Measurements from ENCODE around the gene ADAM17.
"Not testable (repeated sequence)": the region's sequence is repeated elsewhere in the genome, so short reads cannot be mapped to it uniquely, and the experiment has no call there.

Gene ADAM17

GRCh38 chr2:9565436-9566153 is 10.0 kb upstream of the ADAM17 start:
- DNase-seq (ENCODE audit: low read depth in 3 of 3): no peak

GRCh38 chr2:9560628-9561027 is 5.0 kb upstream of the ADAM17 start:
- no peak for DNase-seq (ENCODE audit: low read depth in 3 of 3)

DNA sequence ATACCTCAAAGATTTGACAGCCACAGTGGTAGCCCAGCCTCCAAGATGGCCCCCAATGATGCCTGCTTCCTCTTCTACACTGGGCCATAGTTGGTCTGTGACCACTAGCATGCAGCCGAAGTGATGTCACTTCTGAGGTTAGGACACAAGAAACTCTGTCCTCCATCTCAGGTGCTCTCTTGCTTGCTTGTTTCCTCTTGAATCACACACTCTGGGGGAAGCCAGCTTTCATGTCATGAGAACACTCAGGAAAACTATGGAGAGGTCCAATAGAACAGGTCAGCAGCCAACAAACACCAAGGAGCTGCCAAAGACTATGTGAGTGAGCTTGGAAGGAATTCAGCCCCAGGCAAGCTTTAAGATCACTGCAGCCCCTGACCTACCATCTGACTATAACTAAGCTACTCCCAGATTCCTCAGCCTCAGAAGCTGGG is 3.3 kb upstream of the ADAM17 start:
- no peak for DNase-seq (ENCODE audit: low read depth in 3 of 3)

DNA sequence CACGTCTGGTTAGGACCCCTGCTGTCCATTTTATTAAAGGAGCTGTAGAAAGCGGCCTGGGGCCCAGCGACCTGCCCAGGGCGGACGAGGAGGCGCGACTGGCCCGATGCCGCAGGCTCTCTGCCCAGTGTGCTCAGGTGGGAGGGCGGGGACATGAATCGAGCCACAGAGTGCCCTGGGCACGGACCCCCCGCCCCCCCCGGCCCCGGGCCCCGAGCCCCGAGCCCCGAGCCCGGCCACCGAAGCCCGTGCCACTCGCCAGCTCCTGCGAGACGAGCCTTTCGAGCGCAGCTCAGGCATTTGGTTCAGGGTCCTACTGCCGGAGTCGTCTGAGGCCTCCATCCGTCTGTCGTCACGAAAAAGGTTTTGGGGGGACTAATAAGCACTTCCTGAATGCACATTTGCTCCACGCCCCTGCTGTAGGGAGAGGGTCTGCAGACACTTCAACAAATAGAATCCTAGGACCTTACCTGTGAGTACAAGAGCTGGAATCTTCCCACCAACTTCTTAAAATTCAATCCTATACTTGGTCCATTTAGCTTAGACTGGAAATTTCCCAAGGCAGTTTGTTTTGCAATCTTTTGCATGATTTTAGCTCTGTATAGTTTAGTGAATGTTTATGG is 602 bp upstream of the ADAM17 start:
- no peak for DNase-seq (ENCODE audit: low read depth in 3 of 3)

- DNase-seq (ENCODE audit: low read depth in 3 of 3): no peak
Measured at GRCh38 chr2:9554921-9555296, 721 bp downstream of the ADAM17 start.

- no peak for DNase-seq (ENCODE audit: low read depth in 3 of 3)
Measured at GRCh38 chr2:9552219-9553178, 3.1 kb downstream of the ADAM17 start.

GRCh38 chr2:9550859-9551391 is 4.7 kb downstream of the ADAM17 start:
- not testable (repeated sequence) for DNase-seq (ENCODE audit: low read depth in 3 of 3)

- DNase-seq (ENCODE audit: low read depth in 3 of 3): no peak
Measured at GRCh38 chr2:9549420-9549819, 6.2 kb downstream of the ADAM17 start.

- DNase-seq (ENCODE audit: low read depth in 3 of 3): no peak
Measured at GRCh38 chr2:9548506-9548905, 7.1 kb downstream of the ADAM17 start.

DNA sequence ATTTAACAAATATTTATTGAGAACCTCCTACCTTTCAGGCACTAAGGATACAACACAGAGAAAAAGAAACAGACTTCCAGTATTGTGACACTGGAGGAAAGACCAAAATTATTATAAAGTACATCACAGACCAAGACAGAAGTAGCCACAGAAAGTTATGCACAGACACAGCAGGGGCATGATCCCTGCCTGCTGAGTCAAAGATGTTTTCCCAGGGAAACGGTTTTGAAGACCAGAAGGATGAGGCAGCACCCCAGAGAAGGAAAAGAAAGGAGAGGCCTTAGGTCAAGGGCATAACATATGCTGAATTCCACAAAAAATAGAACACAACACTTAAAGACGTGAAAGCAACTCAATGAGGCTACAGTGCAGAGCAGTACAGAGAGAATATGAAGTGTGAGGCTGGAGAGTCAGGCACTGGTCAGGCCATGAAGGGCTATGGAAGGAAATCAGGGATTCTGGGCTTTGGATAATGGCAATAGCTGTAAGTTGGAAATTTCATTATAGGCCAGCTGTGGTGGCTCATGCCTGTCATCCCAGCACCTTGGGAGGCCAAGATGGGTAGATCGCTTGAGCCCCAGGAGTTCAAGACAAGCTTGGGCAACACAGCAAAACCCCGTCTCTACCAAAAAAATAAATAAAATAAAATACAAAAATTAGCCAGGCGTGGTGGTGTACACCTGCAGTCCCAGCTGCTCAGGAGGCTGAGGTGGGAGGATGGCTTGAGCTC is 8.2 kb downstream of the ADAM17 start:
- DNase-seq (ENCODE audit: low read depth in 3 of 3): no peak

GRCh38 chr2:9545502-9545901 is 10.1 kb downstream of the ADAM17 start:
- DNase-seq (ENCODE audit: low read depth in 3 of 3): no peak

DNA sequence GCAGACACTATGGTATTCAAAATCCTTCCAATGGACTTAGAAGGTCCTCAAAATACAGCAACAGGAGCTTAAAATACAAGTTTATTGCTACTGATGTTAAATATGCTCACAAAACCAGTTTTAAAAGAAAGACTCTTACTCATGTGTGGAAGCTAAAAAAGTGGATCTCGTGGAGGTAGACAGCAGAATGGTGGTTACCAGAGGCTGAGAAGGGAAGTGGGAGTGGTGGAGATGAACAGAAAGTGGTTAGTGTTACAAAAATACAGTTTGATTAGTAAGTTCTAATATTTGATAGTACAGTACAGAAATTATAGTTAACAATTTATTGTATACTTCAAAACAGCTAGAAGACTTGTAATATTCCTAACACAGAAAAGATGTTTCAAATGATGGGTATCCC is 12.1 kb downstream of the ADAM17 start:
- DNase-seq (ENCODE audit: low read depth in 3 of 3): no peak

DNA sequence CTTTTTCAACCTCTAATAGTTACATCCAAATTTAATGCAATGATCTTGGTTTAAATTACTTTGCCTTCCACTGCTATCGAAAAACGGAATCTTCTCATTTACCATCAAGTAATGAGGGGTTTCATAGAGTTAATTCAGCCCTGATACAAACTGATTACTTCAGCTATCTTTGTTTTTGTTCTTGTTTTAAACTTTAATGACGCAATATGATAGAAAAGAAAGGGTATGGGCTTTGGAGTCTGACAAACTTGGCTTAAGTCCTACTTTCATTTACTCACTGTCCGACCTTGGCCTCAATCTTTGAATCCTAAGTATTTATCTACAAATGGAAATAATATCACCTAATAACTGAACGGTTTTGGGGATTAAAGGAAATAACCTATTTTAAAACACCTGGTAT is 16.1 kb downstream of the ADAM17 start:
- DNase-seq (ENCODE audit: low read depth in 3 of 3): no peak

DNA sequence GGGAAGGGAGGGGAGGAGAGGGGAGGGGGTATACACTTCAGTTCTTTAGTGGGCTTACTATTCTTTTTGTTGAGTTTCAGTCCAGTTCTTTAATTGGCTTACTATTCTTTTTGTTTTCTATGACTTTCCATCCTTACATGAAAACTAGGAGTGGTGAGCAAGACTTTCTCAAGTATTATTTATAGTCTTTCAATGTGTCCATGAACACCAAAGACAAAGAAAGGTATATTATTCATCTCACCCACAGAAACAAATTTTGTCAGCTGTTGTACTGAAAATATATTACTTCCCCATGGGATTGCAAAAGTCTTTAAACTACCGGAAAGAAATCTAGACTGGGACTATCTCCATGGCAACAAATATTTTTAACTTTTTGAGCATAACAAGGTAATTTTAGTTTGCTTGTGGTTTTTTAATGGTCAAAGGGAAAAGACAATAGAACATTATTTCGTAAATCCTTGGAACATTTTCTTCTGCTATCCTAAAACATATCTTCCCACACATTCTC is 17.6 kb downstream of the ADAM17 start:
- no peak for DNase-seq (ENCODE audit: low read depth in 3 of 3)

- no peak for DNase-seq (ENCODE audit: low read depth in 3 of 3)
Measured at GRCh38 chr2:9536504-9536903, 19.1 kb downstream of the ADAM17 start.

GRCh38 chr2:9535177-9535576 is 20.5 kb downstream of the ADAM17 start:
- no peak for DNase-seq (ENCODE audit: low read depth in 3 of 3)

GRCh38 chr2:9533663-9534062 is 22.0 kb downstream of the ADAM17 start:
- DNase-seq (ENCODE audit: low read depth in 3 of 3): no peak

- DNase-seq (ENCODE audit: low read depth in 3 of 3): no peak
Measured at GRCh38 chr2:9532421-9532820, 23.2 kb downstream of the ADAM17 start.

DNA sequence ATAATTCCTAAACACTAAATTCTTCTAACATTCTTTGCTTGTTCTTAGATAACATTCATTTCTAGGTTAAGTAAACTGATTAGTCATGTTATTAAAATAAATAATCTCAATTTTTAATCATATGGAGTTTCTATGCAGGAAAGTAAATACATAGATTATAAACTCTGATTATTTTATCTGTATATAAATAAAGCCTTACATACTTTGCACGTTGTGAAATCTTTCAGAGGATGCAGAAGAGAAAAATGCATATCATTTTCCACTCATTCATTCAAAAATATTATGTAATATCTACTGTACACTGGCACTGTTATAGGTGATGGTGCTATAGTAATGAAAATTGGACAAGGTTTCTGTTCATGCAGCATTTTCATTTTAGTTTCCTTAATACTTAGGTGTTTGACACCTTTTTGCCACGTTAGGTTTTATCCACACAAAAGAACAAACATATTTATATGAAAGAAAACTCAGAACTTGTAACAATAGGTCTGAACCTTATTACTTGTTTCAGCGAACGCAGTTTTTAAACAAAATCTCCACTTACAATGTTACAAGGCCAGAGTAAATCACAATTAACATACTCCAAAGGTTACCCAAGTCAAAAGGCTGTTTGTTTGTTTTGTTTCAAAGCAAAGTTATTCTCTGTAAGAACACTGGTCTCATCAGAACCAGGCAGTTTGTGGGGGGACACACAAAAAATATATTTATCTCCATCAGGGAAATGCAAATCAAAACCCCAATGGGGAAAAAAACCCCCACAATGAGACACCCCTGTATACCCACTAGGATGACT is 27.4 kb downstream of the ADAM17 start:
- no peak for DNase-seq (ENCODE audit: low read depth in 3 of 3)

DNA sequence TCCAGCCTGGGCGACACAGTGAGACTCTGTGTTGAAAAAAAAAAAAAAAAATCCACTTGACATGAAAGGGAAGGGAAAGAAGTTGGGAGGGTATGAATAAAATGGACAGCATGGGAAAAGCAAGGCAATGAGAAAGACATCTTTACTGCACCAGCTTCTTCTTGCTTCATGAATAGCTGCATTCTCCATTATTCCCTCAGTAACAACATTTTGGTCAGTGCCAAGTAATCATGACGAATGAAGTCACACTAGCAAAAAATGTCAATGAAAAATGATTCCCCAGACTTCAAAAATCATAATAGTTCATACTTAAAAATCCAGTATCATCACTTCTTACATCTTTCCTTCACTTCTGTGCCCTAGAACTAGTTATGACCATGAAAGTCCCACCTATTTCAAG is 30.4 kb downstream of the ADAM17 start:
- no peak for DNase-seq (ENCODE audit: low read depth in 3 of 3)

DNA sequence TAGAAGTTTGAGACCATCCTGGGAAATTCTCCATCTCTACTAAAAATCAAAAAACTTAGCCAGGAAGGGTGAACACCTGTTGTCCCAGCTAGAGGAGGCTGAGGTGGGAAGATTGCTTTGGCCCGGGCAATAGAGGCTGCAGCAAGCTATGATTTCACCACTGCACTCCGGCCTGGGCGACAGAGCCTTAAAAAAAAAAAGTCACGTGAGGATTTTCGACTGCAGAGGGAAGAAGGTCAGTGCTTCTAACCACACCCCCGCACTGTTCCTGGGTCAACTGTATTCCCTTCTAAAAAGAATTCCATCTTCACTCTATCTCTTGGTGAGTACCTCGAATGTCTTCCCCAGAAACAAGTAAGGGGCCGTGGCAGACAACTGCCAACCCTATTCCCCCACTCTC is 31.3 kb downstream of the ADAM17 start:
- DNase-seq (ENCODE audit: low read depth in 3 of 3): no peak

Data from stimulated activated CD4-positive, alpha-beta T cell treated with anti-CD3 and anti-CD28 coated beads, TNF-alpha, amount 100 ng/mL, for 48 hours (primary cell).